GDM1 (cell line): ENCODE measurements around the gene OR2C1.

Source experiments
- DNase-seq: peaks from one replicate; lab custom pipeline; 2025; lab: John Stamatoyannopoulos, UW

Gene OR2C1

DNA sequence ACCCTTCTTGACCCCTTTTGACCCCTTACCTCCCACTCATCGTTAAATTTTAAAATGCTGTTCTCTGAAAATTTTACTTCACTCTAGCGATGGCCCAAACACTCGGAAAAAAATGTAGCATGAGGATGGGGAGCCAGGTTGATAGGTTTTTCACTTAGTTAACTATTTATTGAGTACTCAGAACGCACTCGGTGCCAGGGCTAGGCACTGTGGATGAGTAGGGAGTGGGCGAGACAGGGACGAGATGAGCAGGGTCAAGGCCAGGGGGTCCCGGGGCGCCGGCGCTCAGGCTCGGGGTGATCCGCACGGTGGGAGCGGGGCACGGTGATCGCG, 44.7 kb downstream of the OR2C1 start:
- DNase-seq: no peak

DNA sequence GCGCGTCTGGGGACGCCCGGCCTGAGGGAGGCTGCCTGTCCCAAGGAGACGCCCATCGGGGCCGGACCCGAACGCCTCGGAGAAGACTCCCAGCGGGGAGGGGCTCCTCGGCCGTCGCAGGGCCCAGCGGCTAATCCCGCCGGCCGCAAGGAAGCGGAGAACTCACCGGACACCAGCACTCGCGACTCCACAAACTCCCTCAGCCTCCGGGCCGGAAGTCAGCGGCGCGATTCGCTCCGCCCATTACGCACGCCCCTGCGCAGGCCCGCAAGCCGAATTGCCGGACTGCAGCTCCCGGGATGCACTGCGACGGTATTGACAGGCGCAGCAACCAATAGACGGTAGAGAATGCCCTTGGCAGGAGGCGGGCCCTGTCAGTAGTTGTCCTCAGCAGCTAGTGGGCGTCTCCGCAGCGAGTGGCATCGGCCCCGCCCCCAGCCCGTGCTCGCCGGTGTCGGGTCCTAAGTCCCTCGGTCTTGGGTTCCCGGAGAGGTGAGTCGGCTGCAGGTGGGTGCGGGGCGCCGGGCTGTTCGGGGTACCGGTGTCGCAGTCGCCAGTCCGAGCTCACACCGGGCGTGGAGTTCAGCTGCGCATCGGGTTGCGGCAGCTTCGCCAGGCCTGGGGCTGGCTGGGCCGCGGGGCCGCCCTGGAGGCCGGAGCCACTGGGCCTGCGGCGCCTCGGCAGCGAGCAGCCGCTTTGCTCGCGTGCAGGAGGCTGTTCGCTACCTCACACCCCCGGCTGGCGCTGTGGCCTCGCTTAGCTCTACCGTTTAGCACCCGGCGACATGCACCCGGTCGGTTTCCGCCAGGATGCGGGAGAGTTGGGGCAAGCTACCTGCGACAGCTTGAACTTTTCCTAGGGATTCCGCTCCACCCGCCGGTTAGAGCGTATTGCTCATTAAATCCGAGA, 45.3 kb downstream of the OR2C1 start, which contains the start of the genes ZNF174 and ZSCAN32:
TSS of gene ZNF174 (plus strand) at position 437 of the 910 bp plus-strand sequence. CDS start 790 bp downstream, outside the sequence.
TSS of gene ZSCAN32 (minus strand) at position 226 of the 910 bp plus-strand sequence. CDS start 3,447 bp downstream, outside the sequence.
- DNase-seq: peak; percentile 98

DNA sequence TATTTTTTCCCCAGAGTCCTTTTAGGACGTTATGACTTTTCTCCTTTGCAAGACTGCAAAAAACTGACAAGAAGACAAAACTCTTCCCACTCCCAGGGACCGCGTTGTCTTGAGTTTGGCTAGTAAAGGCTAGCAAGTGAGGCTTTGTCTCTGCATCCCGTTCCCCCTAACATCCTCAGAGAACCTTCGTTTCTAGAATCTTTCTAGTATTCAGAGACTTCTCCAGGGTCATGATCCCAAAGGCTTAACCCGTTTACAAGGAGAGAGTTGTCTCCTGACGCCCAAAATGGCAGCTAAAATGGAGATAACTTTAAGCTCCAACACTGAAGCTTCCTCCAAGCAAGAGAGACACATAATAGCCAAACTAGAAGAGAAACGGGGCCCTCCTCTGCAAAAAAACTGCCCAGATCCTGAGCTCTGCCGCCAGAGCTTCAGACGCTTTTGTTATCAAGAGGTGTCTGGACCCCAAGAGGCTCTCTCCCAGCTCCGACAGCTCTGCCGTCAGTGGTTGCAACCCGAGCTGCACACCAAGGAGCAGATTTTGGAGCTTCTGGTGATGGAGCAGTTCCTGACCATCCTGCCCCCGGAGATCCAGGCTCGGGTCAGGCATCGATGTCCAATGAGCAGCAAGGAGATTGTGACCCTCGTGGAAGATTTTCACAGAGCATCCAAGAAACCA, 46.2 kb downstream of the OR2C1 start:
- DNase-seq: no peak
